ENCODE data around the gene MYOZ3.

Gene MYOZ3

DNA sequence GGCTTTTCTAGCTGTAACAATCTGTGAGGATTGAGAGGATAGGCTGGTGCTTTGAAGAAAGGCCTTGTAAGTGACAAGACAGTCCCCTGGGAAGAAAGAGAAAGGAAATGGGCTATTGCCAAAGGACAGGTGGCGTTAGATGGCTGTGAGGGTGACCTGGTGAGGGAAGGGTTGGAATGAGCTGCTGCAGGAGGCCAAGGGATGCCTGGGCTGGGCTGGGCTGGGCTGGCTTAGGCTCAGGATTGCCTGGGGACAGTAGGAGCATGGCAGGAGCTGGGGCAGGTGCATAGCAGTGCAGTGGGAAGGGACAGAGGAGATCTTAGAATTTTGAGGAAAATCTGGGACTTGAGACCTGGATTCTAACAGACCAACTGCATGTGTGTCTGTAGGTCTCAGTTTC lies 9.7 kb upstream of the MYOZ3 start:
- Histone ChIP-seq H2BK5ac (ENCODE audit: low read length) (no peak overlapping the region), H3K56ac (ENCODE audit: low read length) (no peak overlapping the region), H3K18ac (ENCODE audit: low read length) (no peak overlapping the region), H4K8ac (ENCODE audit: low read depth, low read length) (no peak overlapping the region), H3K79me2 (ENCODE audit: control insufficient read depth, insufficient read depth, low read length) (no peaks in the 10 kb centered on the region), H3K4ac (ENCODE audit: low read depth, low read length) (no peak overlapping the region), H3K4me2 (ENCODE audit: low read length) (no peak overlapping the region), H3K27ac (ENCODE audit: low read depth, low read length) (no peak overlapping the region), H3K23ac (ENCODE audit: low read length) (no peak overlapping the region), H3K4me1 (ENCODE audit: control insufficient read depth, low read depth, low read length) (peaks cover 6% of the 10 kb centered on the region), H3K4me3 (ENCODE audit: low read length) (no peak overlapping the region), H2BK15ac (replicated peaks; ENCODE audit: low read depth) (no peak overlapping the region), H4K5ac (ENCODE audit: low read length) (no peak overlapping the region), H3K27me3 (ENCODE audit: insufficient read depth, low read length, poor library complexity) (no peaks in the 10 kb centered on the region), H3K9ac (ENCODE audit: low read length) (no peak overlapping the region), H3K36me3 (ENCODE audit: control insufficient read depth, insufficient read depth, low read length) (no peaks in the 10 kb centered on the region), H3K79me1 (ENCODE audit: low read length) (no peaks in the 10 kb centered on the region), H2AK5ac (ENCODE audit: low read length) (no peak overlapping the region), H2BK120ac (ENCODE audit: low read depth, low read length) (no peak overlapping the region)
- DNase-seq = no peak
- WGBS (ENCODE audit: extremely low coverage, insufficient coverage, low lambda C conversion rate) = no CpG with 5 or more reads among the region's 1 CpG

- WGBS (ENCODE audit: extremely low coverage, insufficient coverage, low lambda C conversion rate) = no CpG with 5 or more reads among the region's 13 CpGs
- H2BK5ac ChIP-seq (ENCODE audit: low read length) = no peak overlapping the region
- H3K4me1 ChIP-seq (ENCODE audit: control insufficient read depth, low read depth, low read length) = peaks cover 6% of the 10 kb centered on the region
- no peak overlapping the region for H4K8ac ChIP-seq (ENCODE audit: low read depth, low read length)
- no peaks in the 10 kb centered on the region for H3K36me3 ChIP-seq (ENCODE audit: control insufficient read depth, insufficient read depth, low read length)
- no peaks in the 10 kb centered on the region for H3K79me1 ChIP-seq (ENCODE audit: low read length)
- H3K4ac ChIP-seq (ENCODE audit: low read depth, low read length) = no peak overlapping the region
- H2AK5ac ChIP-seq (ENCODE audit: low read length) = no peak overlapping the region
- no peak overlapping the region for H3K27ac ChIP-seq (ENCODE audit: low read depth, low read length)
- DNase-seq = no peak
- H3K4me2 ChIP-seq (ENCODE audit: low read length) = no peak overlapping the region
- H3K23ac ChIP-seq (ENCODE audit: low read length) = no peak overlapping the region
- no peaks in the 10 kb centered on the region for H3K79me2 ChIP-seq (ENCODE audit: control insufficient read depth, insufficient read depth, low read length)
- H3K18ac ChIP-seq (ENCODE audit: low read length) = no peak overlapping the region
- H2BK120ac ChIP-seq (ENCODE audit: low read depth, low read length) = no peak overlapping the region
- no peak overlapping the region for H3K4me3 ChIP-seq (ENCODE audit: low read length)
- no peak overlapping the region for H3K9ac ChIP-seq (ENCODE audit: low read length)
- no peak overlapping the region for H2BK15ac ChIP-seq (replicated peaks; ENCODE audit: low read depth)
- no peak overlapping the region for H4K5ac ChIP-seq (ENCODE audit: low read length)
- no peaks in the 10 kb centered on the region for H3K27me3 ChIP-seq (ENCODE audit: insufficient read depth, low read length, poor library complexity)
- H3K56ac ChIP-seq (ENCODE audit: low read length) = no peak overlapping the region
These were observed 9.0 kb upstream of the MYOZ3 start for GRCh38 chr5:150651924-150652671.

- no peak for DNase-seq
- no peak overlapping the region for H3K27ac ChIP-seq (ENCODE audit: low read depth, low read length)
- H4K8ac ChIP-seq (ENCODE audit: low read depth, low read length) = no peak overlapping the region
- no peaks in the 10 kb centered on the region for H3K36me3 ChIP-seq (ENCODE audit: control insufficient read depth, insufficient read depth, low read length)
- H3K27me3 ChIP-seq (ENCODE audit: insufficient read depth, low read length, poor library complexity) = no peaks in the 10 kb centered on the region
- no peak overlapping the region for H3K18ac ChIP-seq (ENCODE audit: low read length)
- no peak overlapping the region for H3K4ac ChIP-seq (ENCODE audit: low read depth, low read length)
- H3K23ac ChIP-seq (ENCODE audit: low read length) = no peak overlapping the region
- no peak overlapping the region for H2BK15ac ChIP-seq (replicated peaks; ENCODE audit: low read depth)
- H3K4me3 ChIP-seq (ENCODE audit: low read length) = no peak overlapping the region
- H3K4me1 ChIP-seq (ENCODE audit: control insufficient read depth, low read depth, low read length) = peaks cover 6% of the 10 kb centered on the region
- no peak overlapping the region for H4K5ac ChIP-seq (ENCODE audit: low read length)
- no peak overlapping the region for H3K9ac ChIP-seq (ENCODE audit: low read length)
- H2AK5ac ChIP-seq (ENCODE audit: low read length) = no peak overlapping the region
- no peak overlapping the region for H2BK5ac ChIP-seq (ENCODE audit: low read length)
- H3K4me2 ChIP-seq (ENCODE audit: low read length) = no peak overlapping the region
- no CpG with 5 or more reads among the region's 5 CpGs for WGBS (ENCODE audit: extremely low coverage, insufficient coverage, low lambda C conversion rate)
- no peaks in the 10 kb centered on the region for H3K79me2 ChIP-seq (ENCODE audit: control insufficient read depth, insufficient read depth, low read length)
- no peak overlapping the region for H3K56ac ChIP-seq (ENCODE audit: low read length)
- H3K79me1 ChIP-seq (ENCODE audit: low read length) = no peaks in the 10 kb centered on the region
- H2BK120ac ChIP-seq (ENCODE audit: low read depth, low read length) = no peak overlapping the region
These were observed 7.8 kb upstream of the MYOZ3 start for GRCh38 chr5:150653145-150653761.

DNA sequence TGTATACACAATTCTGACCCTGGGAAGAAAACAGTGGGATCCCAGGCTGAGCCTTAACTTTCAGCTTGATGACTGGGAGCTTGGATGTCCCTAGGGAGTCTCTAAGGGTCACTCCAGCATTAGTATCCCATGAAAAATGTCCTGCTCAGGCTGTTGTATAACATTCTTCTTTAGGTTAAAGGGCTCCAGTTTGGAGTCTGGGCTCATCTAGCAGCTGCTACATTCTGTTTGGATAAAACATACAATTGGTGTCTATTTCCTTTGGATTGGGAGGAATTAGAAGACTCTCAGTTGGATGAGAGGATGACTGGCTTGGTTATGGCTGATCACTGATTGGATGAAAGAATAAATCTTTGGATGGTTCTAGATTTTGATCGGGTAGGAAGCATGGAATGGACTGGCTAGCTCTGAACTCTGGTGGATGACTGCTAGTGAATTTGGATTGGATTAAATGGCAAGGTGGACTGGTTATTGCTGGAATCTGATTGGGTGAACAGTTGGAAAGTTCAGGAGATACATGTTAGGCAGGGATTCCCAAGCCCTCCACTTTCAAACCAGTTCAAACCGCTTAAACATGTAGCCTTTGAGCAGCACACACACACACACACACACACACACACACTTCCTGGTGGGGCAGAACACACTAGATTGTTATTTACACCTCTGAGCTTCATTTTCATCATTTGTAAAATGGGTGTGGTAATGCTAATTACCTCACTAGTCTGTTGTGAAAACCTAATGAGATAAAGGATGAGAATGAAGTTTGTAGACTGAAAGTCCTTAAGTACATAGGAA lies 7.1 kb upstream of the MYOZ3 start:
- Histone ChIP-seq H3K23ac (ENCODE audit: low read length) (no peak overlapping the region), H3K4me1 (ENCODE audit: control insufficient read depth, low read depth, low read length) (peaks cover 6% of the 10 kb centered on the region), H2BK120ac (ENCODE audit: low read depth, low read length) (no peak overlapping the region), H2BK15ac (replicated peaks; ENCODE audit: low read depth) (no peak overlapping the region), H3K18ac (ENCODE audit: low read length) (no peak overlapping the region), H3K4me2 (ENCODE audit: low read length) (no peak overlapping the region), H3K4ac (ENCODE audit: low read depth, low read length) (no peak overlapping the region), H2BK5ac (ENCODE audit: low read length) (no peak overlapping the region), H3K36me3 (ENCODE audit: control insufficient read depth, insufficient read depth, low read length) (no peaks in the 10 kb centered on the region), H3K56ac (ENCODE audit: low read length) (no peak overlapping the region), H3K4me3 (ENCODE audit: low read length) (no peak overlapping the region), H4K8ac (ENCODE audit: low read depth, low read length) (no peak overlapping the region), H4K5ac (ENCODE audit: low read length) (no peak overlapping the region), H3K79me2 (ENCODE audit: control insufficient read depth, insufficient read depth, low read length) (no peaks in the 10 kb centered on the region), H3K27ac (ENCODE audit: low read depth, low read length) (no peak overlapping the region), H3K9ac (ENCODE audit: low read length) (no peak overlapping the region), H3K27me3 (ENCODE audit: insufficient read depth, low read length, poor library complexity) (no peaks in the 10 kb centered on the region), H3K79me1 (ENCODE audit: low read length) (no peaks in the 10 kb centered on the region), H2AK5ac (ENCODE audit: low read length) (no peak overlapping the region)
- no CpG with 5 or more reads among the region's 2 CpGs for WGBS (ENCODE audit: extremely low coverage, insufficient coverage, low lambda C conversion rate)
- DNase-seq = no peak

DNA sequence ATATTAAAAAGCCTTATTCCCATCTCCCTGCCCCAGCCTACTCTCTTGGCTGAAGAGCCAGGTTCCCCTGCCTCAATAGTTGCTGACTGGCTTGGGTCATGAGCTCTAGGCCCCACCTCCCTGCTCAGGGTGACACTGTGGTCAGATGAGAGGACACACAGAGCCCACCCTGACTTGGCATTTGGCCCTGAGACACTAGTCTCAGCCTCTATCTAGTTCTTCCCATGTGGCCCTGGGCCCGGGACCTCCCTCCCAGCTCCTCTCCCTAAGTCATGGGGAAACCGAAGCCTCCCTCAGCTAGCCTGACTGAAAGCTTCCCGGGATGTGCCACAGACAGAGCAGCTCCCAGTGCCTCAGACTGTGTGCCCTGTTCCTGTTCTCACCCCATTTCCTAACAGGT lies 5.8 kb upstream of the MYOZ3 start:
- no peak overlapping the region for H3K18ac ChIP-seq (ENCODE audit: low read length)

More for the DNA sequence above, 5.8 kb upstream of the MYOZ3 start:
- no peak overlapping the region for H3K9ac ChIP-seq (ENCODE audit: low read length)
- H2BK5ac ChIP-seq (ENCODE audit: low read length) = no peak overlapping the region
- H3K36me3 ChIP-seq (ENCODE audit: control insufficient read depth, insufficient read depth, low read length) = no peaks in the 10 kb centered on the region
- DNase-seq = no peak
- no peak overlapping the region for H4K5ac ChIP-seq (ENCODE audit: low read length)
- H3K79me1 ChIP-seq (ENCODE audit: low read length) = no peaks in the 10 kb centered on the region
- WGBS (ENCODE audit: extremely low coverage, insufficient coverage, low lambda C conversion rate) = no CpG with 5 or more reads among the region's 3 CpGs
- no peaks in the 10 kb centered on the region for H3K27me3 ChIP-seq (ENCODE audit: insufficient read depth, low read length, poor library complexity)
- H3K56ac ChIP-seq (ENCODE audit: low read length) = no peak overlapping the region
- H3K27ac ChIP-seq (ENCODE audit: low read depth, low read length) = no peak overlapping the region
- H2BK120ac ChIP-seq (ENCODE audit: low read depth, low read length) = no peak overlapping the region
- H4K8ac ChIP-seq (ENCODE audit: low read depth, low read length) = no peak overlapping the region
- no peak overlapping the region for H3K4me3 ChIP-seq (ENCODE audit: low read length)
- no peak overlapping the region for H3K4me2 ChIP-seq (ENCODE audit: low read length)
- peaks cover 6% of the 10 kb centered on the region for H3K4me1 ChIP-seq (ENCODE audit: control insufficient read depth, low read depth, low read length)
- H3K4ac ChIP-seq (ENCODE audit: low read depth, low read length) = no peak overlapping the region
- H2BK15ac ChIP-seq (replicated peaks; ENCODE audit: low read depth) = no peak overlapping the region
- H2AK5ac ChIP-seq (ENCODE audit: low read length) = no peak overlapping the region
- no peaks in the 10 kb centered on the region for H3K79me2 ChIP-seq (ENCODE audit: control insufficient read depth, insufficient read depth, low read length)
- no peak overlapping the region for H3K23ac ChIP-seq (ENCODE audit: low read length)

All from mesendoderm (in vitro differentiated cells).